Panc1 (cell line): ENCODE measurements around the gene PRKG1. TPM values are rescaled to one million over a fixed set of nuclear protein-coding genes. Genes with fewer than 3 reads are reported as not detected.

Source experiments
- ATAC-seq: fragments of 200-7000 bp; cut with Tn5 transposase; 2 replicates; pipeline ENCODE4 v1.9.1; 2020; ENCODE audit warnings: mild to moderate bottlenecking, moderate library complexity
- BruUV-seq: library from RNA; stranded (reverse); fragments of 400-500 nt; replicated peaks from 2 replicates; lab custom pipeline; 2021; lab: Mats Ljungman, UMichigan
- CTCF ChIA-PET: fragments of 300-600 bp; sonication (Branson Sonifier 250); formaldehyde crosslinking; loops from one replicate; lab custom pipeline; 2022; ENCODE audit warnings: antibody characterized with exemption; lab: Charles Lee
- POLR2A ChIA-PET: fragments of 300-600 bp; sonication (Branson Sonifier 250); formaldehyde crosslinking; loops from one replicate; lab custom pipeline; 2022; ENCODE audit warnings: antibody characterized with exemption; lab: Charles Lee
- DNase-seq: peaks from one replicate; pipeline ENCODE4 v3.0.0-alpha.2; 2010; ENCODE audit warnings: low read depth, low spot score
- H3K27ac ChIP-seq: 2 replicates; pipeline ENCODE4 v1.5.1; 2011; ENCODE audit warnings: mild to moderate bottlenecking, low read length, inconsistent platforms
- H3K27me3 ChIP-seq: fragments of 200-500 bp; sonication (Bioruptor generic); 2 replicates; pipeline ENCODE4 v1.6.0; 2014; ENCODE audit warnings: low read length, inconsistent platforms; ENCODE audit not compliant: control insufficient read depth, insufficient read depth
- H3K36me3 ChIP-seq: fragments of 200-500 bp; sonication (Bioruptor generic); 2 replicates; pipeline ENCODE4 v1.5.1; 2014; ENCODE audit warnings: inconsistent platforms, mild to moderate bottlenecking, low read length, moderate library complexity; ENCODE audit not compliant: control insufficient read depth, insufficient read depth
- H3K4me1 ChIP-seq: 2 replicates; pipeline ENCODE4 v1.5.1; 2011; ENCODE audit warnings: inconsistent platforms, mild to moderate bottlenecking, low read length, moderate library complexity; ENCODE audit not compliant: control insufficient read depth, insufficient read depth
- H3K4me3 ChIP-seq, 2 experiments: 2 replicates each; pipeline ENCODE4 v1.5.1; 2011 to 2012; ENCODE audit warnings: low read depth in 2 of 2, low read length in 2 of 2, mild to moderate bottlenecking in 2 of 2, inconsistent platforms in 1 of 2, moderate library complexity in 1 of 2
- H3K9me3 ChIP-seq: fragments of 200-500 bp; sonication (Bioruptor generic); 2 replicates; pipeline ENCODE4 v1.5.1; 2014; ENCODE audit warnings: low read depth, mild to moderate bottlenecking, inconsistent platforms, low read length, moderate library complexity; ENCODE audit not compliant: control insufficient read depth, insufficient read depth
- CTCF ChIP-seq: fragments of 450-650 bp; IDR thresholded peaks from 2 replicates; pipeline ENCODE4 v1.5.1; 2017; ENCODE audit warnings: mild to moderate bottlenecking
- POLR2AphosphoS5 ChIP-seq: IDR thresholded peaks from 2 replicates; pipeline ENCODE4 v1.6.1; 2012; ENCODE audit warnings: mild to moderate bottlenecking, low read depth, low read length, moderate library complexity
- REST ChIP-seq, 2 experiments: IDR thresholded peaks; 2 replicates each; pipeline ENCODE4 v1.6.1; 2011 to 2012; ENCODE audit warnings: low read depth in 2 of 2, control low read depth in 1 of 2, low read length in 1 of 2, mild to moderate bottlenecking in 1 of 2, moderate library complexity in 1 of 2; ENCODE audit not compliant: insufficient read depth in 1 of 2
- SIN3A ChIP-seq: IDR thresholded peaks from 2 replicates; pipeline ENCODE4 v1.6.1; 2012; ENCODE audit warnings: low read depth, mild to moderate bottlenecking, low read length, moderate library complexity, borderline replicate concordance; ENCODE audit not compliant: insufficient read depth
- TCF7L2 ChIP-seq: IDR thresholded peaks from 2 replicates; pipeline ENCODE4 v1.6.1; 2011; ENCODE audit warnings: mild to moderate bottlenecking, low read depth, low read length, inconsistent platforms
- in situ Hi-C: cut with HindIII; loops from 2 replicates; pipeline ENCODE4 v1.10.0; 2016; ENCODE audit warnings: low sequenced_read_pairs, low pct_unique_long_range_greater_than_20kb
- intact Hi-C: fragments of 100-400 bp; cut with micrococcal nuclease; formaldehyde crosslinking; loops from one replicate; pipeline ENCODE4 v1.10.0; 2022; ENCODE audit not compliant: unreplicated experiment
- total RNA-seq: library from RNA; stranded (reverse); gene quantifications from one replicate; pipeline ENCODE4 v1.2.1, GENCODE V29; 2021; ENCODE audit not compliant: unreplicated experiment

Gene PRKG1
- total RNA-seq, 1 experiment from 2014 or later, result 0.92 TPM

GRCh38 chr10:51699475-51700227, 625.4 kb downstream of the PRKG1 start, which contains the start of gene CSTF2T:
CSTF2T (minus strand) TSS chr10:51699595; CDS start chr10:51699549, 46 bp downstream.
- Histone ChIP-seq H3K36me3 (peaks cover 4% of the 10 kb centered on the region; the same call in 1 of the 2 replicates), H3K4me3 (peak within 1 kb of the TSS; percentile 98 to 99), H3K4me1 (peaks cover 17% of the 10 kb centered on the region), H3K27ac (peak within 1 kb of the TSS; percentile 100), H3K27me3 (no peaks in the 10 kb centered on the region), H3K9me3 (no peaks in the 10 kb centered on the region)
- ChIA-PET POLR2A (interaction anchor here (0.5 kb wide), 1 partner anchor 493 kb away, joined by 4 read pairs; no protein-coding TSS in a partner anchor), CTCF (no interaction called here)
- ATAC-seq (peak; percentile 98), DNase-seq (peak; percentile 80)
- in situ Hi-C loops (no loop called here), intact Hi-C loops (no loop called here)
- peak; percentile 83 for TF ChIP-seq POLR2AphosphoS5
- no peak for TF ChIP-seq CTCF
- TF ChIP-seq TCF7L2, result no peak; the same call in none of the 2 replicates
- 0 out of 4 replicates have a peak, but pooled peaks of 1 of the 2 experiments have one; percentile 31 for TF ChIP-seq REST (IDR thresholded peaks at IDR 0.05; ENCODE audit: insufficient read depth in 1 of 2, low read depth in 2 of 2, low read length in 1 of 2)
- TF ChIP-seq SIN3A, result no peak
- BruUV-seq, result TSS peak; percentile 95

- TF ChIP-seq SIN3A (no peak), CTCF (no peak), REST (IDR thresholded peaks at IDR 0.05; ENCODE audit: insufficient read depth in 1 of 2, low read depth in 2 of 2, low read length in 1 of 2) (0 out of 4 replicates have a peak, but pooled peaks of 1 of the 2 experiments have one; percentile 8)
- H3K27ac ChIP-seq, result peak overlapping the region; percentile 100
- BruUV-seq, result no TSS peak
- ATAC-seq (peak; percentile 39; the same call in 1 of the 2 replicates), DNase-seq (no peak)
- H3K36me3 ChIP-seq, result peaks cover 4% of the 10 kb centered on the region; the same call in 1 of the 2 replicates
- peak overlapping the region; percentile 98 to 99 for H3K4me3 ChIP-seq
- in situ Hi-C loops (no loop called here), intact Hi-C loops (no loop called here)
- ChIA-PET POLR2A (interaction anchor here (0.6 kb wide), 1 partner anchor 37 kb away, joined by 15 read pairs; no protein-coding TSS in a partner anchor), CTCF (no interaction called here)
- peaks cover 17% of the 10 kb centered on the region for H3K4me1 ChIP-seq
- H3K27me3 ChIP-seq, result no peaks in the 10 kb centered on the region
- no peaks in the 10 kb centered on the region for H3K9me3 ChIP-seq
Observed at GRCh38 chr10:51700228-51700817, 626.0 kb downstream of the PRKG1 start.
